ENCODE data around the gene SLC35F3.

SLC35F3 gene

DNA sequence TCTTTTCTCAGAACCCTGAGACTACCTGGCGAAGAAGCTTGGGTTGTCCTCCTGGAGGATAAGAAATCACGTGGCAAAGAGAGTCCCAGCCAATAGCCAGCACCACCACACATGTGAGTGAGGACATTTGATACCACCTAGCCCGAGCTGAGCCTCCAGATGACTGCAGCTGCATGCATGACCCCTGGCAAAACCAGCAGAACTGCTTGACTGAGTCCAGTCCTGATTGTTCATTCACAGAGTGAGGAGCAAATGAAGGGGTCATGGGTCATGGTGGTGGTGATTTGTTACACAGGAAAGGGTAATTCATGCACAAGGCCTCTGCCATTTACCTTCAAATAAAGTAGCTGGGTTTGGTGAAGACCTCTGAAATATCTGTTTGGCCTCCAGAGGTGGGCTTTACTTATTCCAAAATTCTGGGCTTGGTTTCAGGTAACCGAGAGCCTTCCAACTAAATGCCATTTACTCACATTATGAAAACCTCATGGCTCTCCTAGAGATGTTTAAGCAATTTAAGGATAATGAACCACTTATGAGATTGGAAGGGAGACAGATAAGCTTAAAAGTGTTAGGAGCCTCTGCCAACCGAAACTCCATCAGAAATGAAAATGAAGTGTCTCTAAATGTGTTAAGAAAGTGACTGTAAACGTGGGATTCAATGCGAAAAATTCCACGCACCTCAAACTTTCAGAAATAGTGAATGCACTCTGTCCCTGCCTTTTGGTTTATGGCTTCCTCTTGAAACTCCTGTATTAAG is 163.3 kb downstream of the SLC35F3 start:
- TF ChIP-seq REST (IDR thresholded peaks at IDR 0.05; ENCODE audit: insufficient read depth in 1 of 2, low read depth in 2 of 2, low read length in 2 of 2), result no peak
- TF ChIP-seq SIN3A (IDR thresholded peaks at IDR 0.05; ENCODE audit: borderline replicate concordance, insufficient read depth, low read length), result no peak
- TF ChIP-seq POLR2AphosphoS5 (IDR thresholded peaks at IDR 0.05; ENCODE audit: low read depth, low read length), result no peak
- TF ChIP-seq FOXP2 (optimal IDR thresholded peaks at IDR 0.05; ENCODE audit: borderline replicate concordance, extremely low read depth, extremely low read length, insufficient read depth), result no peak
- TF ChIP-seq TAF1 (IDR thresholded peaks at IDR 0.05; ENCODE audit: borderline replicate concordance, insufficient read depth, low read length), result no peak

DNA sequence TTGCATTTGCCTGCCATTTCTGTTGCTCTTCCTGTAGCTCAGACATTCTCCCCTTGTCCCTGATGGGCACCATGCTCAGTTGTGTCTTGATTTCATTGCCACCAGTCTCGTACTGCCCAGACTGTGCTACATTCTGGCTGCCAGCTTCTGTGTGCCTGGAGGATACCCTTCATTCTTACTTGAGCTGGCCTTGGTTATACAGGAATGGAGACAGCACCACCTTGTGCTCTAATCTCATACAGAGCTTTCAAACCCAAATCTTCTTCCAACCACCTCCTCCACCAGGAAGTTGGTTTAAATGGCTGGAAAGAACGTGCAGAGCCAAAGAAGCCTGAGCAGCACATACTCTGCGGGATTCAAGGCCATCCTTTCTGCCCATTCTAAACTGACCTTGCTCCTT is 165.3 kb downstream of the SLC35F3 start:
- no peak for TF ChIP-seq REST (IDR thresholded peaks at IDR 0.05; ENCODE audit: insufficient read depth in 1 of 2, low read depth in 2 of 2, low read length in 2 of 2)
- no peak for TF ChIP-seq SIN3A (IDR thresholded peaks at IDR 0.05; ENCODE audit: borderline replicate concordance, insufficient read depth, low read length)
- TF ChIP-seq FOXP2 (optimal IDR thresholded peaks at IDR 0.05; ENCODE audit: borderline replicate concordance, extremely low read depth, extremely low read length, insufficient read depth), result no peak
- TF ChIP-seq TAF1 (IDR thresholded peaks at IDR 0.05; ENCODE audit: borderline replicate concordance, insufficient read depth, low read length), result no peak
- no peak for TF ChIP-seq POLR2AphosphoS5 (IDR thresholded peaks at IDR 0.05; ENCODE audit: low read depth, low read length)

DNA sequence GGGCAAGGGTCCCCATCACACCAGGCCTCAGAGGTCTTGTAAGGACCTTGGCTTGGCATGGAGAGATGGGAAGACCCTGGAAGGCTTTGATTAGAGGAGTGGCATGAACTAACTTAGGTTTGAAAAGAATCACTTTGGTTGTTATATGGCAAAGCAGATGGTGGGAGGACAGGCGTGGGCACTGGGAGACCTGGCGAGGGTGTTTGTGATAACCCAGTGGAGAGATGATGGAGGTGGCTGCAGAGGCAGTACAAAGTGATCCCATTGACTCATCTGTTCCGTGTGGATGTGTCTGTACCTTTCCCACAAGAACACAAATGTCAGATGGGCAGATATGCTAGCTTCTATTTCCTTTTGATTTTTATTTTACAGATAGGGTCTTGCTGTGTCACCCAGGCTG is 168.3 kb downstream of the SLC35F3 start:
- no peak for TF ChIP-seq TAF1 (IDR thresholded peaks at IDR 0.05; ENCODE audit: borderline replicate concordance, insufficient read depth, low read length)

DNA sequence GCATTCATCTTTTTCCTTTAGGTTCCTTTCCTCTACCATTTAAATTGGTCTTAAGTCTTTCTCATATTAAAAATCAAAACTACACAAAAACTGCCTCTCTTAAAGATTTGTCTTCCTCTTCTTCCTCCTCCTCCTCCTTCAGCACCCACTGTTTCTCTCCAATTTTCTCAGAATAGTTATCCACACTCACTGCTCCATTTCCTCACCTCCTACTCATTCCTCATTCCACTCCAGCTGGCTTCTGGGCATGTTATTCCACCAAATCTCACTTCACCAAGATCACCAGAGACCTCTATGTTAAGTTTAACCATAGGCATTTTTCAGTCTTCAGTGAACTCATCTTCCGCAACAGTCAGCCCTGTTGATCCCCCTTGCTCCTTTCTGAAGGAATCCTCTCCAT is 173.7 kb downstream of the SLC35F3 start:
- no peak for TF ChIP-seq SIN3A (IDR thresholded peaks at IDR 0.05; ENCODE audit: borderline replicate concordance, insufficient read depth, low read length)

DNA sequence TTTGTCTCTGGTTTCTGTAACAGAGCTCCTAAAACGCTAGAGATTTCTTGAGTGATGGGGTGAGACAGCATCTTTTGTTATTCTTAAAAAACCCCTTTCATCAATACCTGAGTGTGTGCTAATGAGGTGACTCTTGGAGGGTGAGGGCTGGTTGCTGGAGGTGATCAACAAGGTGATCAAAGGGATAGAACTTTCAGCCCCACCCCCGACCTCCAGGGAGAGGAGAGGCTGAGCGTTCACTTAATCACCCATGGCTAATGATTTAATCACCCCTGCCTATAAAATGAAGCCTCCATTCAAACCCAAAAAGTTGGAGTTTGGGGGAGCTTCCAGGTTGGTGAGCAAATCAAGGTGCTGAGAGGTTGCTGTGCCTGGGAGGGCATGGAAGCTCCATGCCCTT is 175.4 kb downstream of the SLC35F3 start:
- TF ChIP-seq FOXP2 (optimal IDR thresholded peaks at IDR 0.05; ENCODE audit: borderline replicate concordance, extremely low read depth, extremely low read length, insufficient read depth) (no peak), POLR2AphosphoS5 (IDR thresholded peaks at IDR 0.05; ENCODE audit: low read depth, low read length) (no peak), REST (IDR thresholded peaks at IDR 0.05; ENCODE audit: insufficient read depth in 1 of 2, low read depth in 2 of 2, low read length in 2 of 2) (no peak), SIN3A (IDR thresholded peaks at IDR 0.05; ENCODE audit: borderline replicate concordance, insufficient read depth, low read length) (no peak), TAF1 (IDR thresholded peaks at IDR 0.05; ENCODE audit: borderline replicate concordance, insufficient read depth, low read length) (no peak)

GRCh38 chr1:234083460-234083859 is 179.0 kb downstream of the SLC35F3 start:
- TF ChIP-seq FOXP2 (optimal IDR thresholded peaks at IDR 0.05; ENCODE audit: borderline replicate concordance, extremely low read depth, extremely low read length, insufficient read depth), result no peak
- no peak for TF ChIP-seq POLR2AphosphoS5 (IDR thresholded peaks at IDR 0.05; ENCODE audit: low read depth, low read length)
- no peak for TF ChIP-seq SIN3A (IDR thresholded peaks at IDR 0.05; ENCODE audit: borderline replicate concordance, insufficient read depth, low read length)
- no peak for TF ChIP-seq TAF1 (IDR thresholded peaks at IDR 0.05; ENCODE audit: borderline replicate concordance, insufficient read depth, low read length)
- TF ChIP-seq REST (IDR thresholded peaks at IDR 0.05; ENCODE audit: insufficient read depth in 1 of 2, low read depth in 2 of 2, low read length in 2 of 2), result no peak

Data from PFSK-1 (cell line).